GM19395 (cell line): ENCODE measurements around the gene MLLT10.
"Not testable (repeated sequence)": the region's sequence is repeated elsewhere in the genome, so short reads cannot be mapped to it uniquely, and the experiment has no call there.

ENCODE experiments used
- ATAC-seq: cut with Tn5 transposase; IDR thresholded peaks from one replicate; pipeline ENCODE4 v1.9.1; 2021; ENCODE audit warnings: mild to moderate bottlenecking, moderate library complexity; ENCODE audit not compliant: unreplicated experiment

The MLLT10 gene

DNA sequence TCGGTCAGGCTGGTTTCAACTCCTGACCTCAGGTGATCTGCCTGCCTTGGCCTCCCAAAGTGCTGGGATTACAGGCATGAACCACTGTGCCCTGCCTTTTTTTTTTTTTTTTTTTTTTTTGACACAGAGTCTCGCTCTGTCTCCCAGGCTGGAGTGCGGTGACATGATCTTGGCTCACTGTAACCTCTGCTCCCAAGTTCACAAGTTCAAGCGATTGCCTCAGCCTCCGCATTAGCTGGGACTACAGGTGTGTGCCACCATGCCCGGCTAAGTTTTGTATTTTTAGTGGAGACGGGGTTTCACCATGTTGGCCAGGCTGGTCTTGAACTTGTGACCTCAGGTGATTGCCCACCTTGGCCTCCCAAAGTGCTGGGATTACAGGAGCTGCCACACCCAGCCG lies 94.6 kb downstream of the MLLT10 start:
- not testable (repeated sequence) for ATAC-seq

DNA sequence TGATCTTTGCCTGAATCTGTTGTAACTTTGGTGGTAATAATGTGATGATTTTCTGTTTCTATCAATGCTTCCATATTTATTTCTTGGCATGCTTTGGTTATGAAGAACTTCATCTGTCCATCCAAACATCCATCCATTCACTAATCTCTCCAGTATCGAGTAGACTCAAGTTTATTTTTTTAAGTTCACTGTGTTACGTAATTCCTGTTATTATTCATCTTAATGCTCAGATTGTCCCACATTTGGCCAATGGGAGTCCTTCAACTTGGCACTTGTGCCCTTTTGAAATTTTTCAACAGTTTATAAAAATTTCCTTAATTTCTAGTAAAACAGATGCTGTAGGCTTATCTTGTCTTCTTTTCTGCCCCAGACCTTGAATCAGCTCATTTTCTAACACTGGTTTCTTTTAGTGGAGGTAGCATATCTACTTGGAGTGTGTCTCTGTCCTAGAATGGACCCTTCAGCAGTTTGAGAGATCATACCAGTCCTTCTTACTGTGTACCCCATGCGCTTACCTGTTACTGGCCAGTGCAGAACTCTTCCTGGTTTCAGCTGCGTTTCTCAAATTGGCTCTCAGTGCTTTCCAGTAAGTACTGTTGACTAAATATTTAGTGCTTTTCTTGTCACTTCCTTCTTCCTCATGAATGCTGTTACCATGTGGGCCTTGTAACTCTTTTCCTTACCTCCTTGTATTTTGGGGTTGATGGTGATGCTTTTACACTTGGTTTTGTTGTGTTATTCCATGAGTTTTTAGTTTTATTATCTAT lies 100.8 kb downstream of the MLLT10 start:
- no peak for ATAC-seq

GRCh38 chr10:21637795-21638194 lies 103.8 kb downstream of the MLLT10 start:
- ATAC-seq = no peak

DNA sequence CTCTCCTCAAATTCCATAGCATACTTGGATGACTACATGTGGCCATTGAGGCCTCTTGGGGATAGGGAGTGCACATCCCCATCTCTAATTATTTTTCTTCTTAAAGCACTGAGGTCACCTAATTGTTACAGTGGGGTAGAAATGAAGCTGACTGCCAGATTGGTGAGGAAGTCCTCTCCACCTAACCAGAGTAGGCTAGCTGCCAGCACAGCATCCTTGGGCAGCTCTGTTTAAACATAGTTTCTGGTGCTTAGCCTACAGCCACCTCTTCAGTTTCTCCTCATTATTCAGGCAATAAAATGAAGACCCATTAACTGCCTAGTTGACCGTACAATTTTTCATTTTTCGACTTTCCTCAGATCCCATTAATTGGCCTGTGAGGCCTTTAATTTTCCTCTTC lies 104.6 kb downstream of the MLLT10 start:
- no peak for ATAC-seq

DNA sequence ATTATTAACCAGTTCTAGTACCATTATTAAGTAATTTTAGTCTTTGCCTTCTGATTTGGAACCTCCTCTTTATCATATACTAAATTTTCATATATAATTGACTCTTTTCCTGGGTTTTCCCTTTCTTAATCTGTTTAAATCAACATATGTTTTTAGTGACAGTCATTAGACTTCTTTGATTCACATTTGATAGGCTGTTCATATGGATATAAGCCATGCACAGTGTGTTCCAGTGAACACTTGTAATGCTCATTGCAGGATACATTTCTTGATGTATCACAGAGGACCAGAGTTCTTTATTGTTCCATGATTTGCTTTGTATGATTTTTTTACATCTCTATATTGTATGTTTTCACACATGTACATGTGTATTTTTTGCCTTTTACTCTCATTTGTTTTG lies 114.0 kb downstream of the MLLT10 start:
- ATAC-seq = no peak

DNA sequence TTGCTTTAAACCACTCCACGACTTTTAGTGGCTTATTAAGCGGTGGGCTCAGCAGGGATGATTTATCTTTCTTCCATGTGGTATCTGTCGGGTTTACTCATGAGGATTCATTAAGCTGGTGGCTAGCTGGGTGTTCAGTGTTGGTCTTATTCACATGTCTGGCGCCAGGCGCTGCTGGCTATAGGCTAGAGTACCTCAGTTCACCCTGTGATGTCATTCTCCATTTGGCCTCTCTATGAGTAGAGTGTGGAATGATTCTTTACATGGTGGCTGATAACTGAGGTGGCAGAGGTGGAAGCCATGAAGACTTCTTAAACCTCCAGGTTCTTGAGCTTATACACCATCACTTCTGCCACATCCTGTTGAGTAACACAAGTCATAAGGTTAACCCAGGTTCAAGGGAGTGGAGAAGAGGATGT lies 115.4 kb downstream of the MLLT10 start:
- no peak for ATAC-seq

DNA sequence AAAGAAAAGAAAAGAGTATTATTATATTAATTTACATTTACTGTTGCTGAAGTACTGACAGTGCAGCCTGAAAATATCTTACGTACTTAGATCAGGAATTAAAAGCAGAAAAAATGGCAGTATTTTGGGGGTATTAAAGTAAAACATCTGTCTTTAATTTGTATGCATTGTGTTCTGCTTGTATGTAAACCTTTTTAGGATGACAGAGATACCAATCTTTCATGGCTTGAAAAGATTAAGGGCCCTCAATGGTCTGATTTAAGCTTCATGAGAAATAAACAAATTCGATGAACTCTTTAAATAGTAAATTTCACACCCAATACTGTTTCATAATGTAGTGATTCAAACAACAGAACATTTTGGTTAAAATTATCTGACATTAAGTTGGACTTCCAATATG lies 116.3 kb downstream of the MLLT10 start:
- no peak for ATAC-seq

GRCh38 chr10:21655236-21655635 lies 121.2 kb downstream of the MLLT10 start:
- ATAC-seq = no peak

DNA sequence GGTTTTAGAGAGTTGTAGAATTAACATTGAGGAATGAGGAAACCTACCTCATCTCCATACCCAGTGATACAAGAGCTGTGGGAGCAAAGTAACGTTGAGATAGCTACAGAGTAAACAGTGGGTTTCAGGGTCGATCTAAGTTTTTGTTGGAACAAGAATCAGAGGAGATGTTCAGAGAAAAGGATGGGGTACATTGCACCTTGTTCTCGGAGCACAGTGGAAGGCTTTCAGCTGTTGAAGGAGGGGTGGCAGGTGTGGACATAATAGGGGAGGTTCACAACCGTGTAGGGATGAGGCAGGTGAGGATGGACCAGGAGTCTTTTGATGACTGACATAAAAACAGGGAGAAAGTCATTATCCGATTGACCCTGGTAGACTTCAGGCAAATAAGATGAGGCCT lies 121.7 kb downstream of the MLLT10 start:
- no peak for ATAC-seq

GRCh38 chr10:21661087-21661486 lies 127.1 kb downstream of the MLLT10 start:
- no peak for ATAC-seq

- no peak for ATAC-seq
Measured at GRCh38 chr10:21661935-21662334, 127.9 kb downstream of the MLLT10 start.

GRCh38 chr10:21662635-21663034 lies 128.6 kb downstream of the MLLT10 start:
- ATAC-seq = no peak

GRCh38 chr10:21668831-21669230 lies 134.8 kb downstream of the MLLT10 start:
- ATAC-seq = no peak

DNA sequence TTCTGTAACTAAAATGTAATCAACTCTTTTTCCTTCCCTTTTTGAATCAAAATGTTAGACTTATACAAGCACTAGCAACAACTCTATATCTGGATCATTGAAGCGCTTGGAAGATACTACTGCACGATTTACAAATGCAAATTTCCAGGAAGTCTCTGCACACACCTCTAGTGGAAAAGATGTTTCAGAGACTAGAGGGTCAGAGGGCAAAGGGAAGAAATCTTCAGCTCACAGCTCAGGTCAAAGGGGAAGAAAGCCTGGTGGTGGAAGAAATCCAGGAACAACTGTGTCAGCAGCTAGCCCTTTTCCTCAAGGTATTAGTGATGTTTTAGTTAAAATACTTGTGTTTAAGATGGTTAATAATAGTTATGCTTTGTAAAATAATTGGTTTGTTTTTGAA lies 136.4 kb downstream of the MLLT10 start:
- no peak for ATAC-seq

DNA sequence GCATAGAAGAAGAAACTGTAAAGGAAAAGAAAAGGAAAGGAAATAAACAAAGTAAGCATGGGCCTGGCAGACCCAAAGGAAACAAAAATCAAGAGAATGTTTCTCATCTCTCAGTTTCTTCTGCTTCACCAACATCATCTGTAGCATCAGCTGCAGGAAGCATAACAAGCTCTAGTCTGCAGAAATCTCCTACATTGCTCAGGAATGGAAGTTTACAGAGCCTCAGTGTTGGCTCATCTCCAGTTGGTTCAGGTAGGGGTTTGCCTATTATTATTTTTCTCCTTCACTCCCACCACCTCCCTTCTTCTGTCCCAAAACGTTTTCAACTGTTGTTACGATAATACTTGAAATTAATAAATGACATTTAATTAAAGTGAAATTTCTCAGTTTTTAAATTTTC lies 139.6 kb downstream of the MLLT10 start:
- no peak for ATAC-seq

DNA sequence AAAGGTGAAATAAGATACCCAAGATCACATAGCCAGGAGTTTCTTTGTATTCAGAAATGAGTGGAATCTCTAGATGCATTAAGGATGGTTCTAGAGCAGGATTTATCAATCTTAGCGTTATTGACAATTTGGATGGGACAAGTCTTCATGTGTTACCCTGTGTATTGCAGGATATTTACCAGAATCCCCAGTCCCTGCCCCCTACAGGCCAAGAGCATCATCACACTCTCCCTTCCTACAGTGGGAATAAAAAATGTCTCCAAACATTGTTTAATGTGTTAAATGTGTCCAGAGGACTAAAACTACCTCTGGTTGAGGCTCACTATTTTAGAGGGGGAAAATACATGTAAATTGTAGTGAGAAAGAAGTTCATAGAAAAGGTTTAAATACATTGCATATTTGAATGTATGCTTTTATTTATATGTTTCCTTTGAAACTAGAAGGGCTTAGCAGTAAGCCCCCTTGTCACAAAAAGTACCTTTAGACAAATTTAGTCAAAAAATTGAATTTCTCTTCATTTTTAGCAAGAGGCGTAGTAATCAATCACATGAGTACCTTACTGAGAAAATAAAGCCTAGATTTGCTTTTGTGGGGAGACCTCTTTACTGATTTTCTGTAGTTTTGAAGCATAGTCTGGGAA lies 141.2 kb downstream of the MLLT10 start:
- peak; percentile 62 for ATAC-seq

DNA sequence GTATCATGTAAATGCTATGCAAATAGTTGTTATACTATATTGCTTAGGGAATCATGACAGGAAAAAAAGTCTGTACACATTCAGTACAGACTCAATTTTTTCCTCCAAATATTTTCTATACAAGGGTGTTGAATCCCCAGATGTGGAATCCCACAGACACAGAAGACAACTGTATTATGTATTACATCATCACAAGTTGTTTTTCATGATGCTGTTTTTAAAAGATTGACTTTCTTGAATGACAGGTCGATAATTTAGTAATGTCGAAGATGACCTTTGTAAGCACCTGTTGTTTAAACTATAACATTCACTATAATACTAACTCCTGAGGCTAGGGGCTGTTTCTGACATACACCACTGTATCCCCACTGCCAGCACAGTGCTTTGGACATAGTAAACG lies 143.5 kb downstream of the MLLT10 start:
- no peak for ATAC-seq

GRCh38 chr10:21681156-21681555 lies 147.1 kb downstream of the MLLT10 start:
- ATAC-seq = no peak

GRCh38 chr10:21687266-21688008 lies 153.4 kb downstream of the MLLT10 start:
- no peak for ATAC-seq

GRCh38 chr10:21688009-21688332 lies 153.9 kb downstream of the MLLT10 start:
- no peak for ATAC-seq

DNA sequence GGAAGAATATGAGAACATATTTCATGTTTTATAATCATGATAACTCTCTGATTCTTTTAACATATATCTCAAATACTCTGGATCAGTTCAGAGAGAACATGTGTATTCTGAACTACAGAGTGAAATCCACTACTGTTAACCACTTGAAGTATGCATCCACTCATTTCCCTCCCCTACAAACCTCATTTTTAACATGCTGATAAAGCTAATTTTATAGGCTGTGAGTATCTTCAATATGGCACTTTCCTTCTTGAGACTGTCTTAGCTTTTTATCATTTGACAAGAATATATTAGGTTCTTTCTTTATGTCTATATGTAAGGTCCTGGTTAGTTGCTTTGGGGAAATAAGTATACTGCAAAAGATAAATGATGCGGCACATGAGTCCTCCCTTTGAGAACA lies 154.8 kb downstream of the MLLT10 start:
- no peak for ATAC-seq

- no peak for ATAC-seq
Measured at GRCh38 chr10:21689881-21690280, 155.8 kb downstream of the MLLT10 start.
